HepG2 (cell line): ENCODE results near the gene SIGLEC9. TPM values are rescaled to one million over a fixed set of nuclear protein-coding genes. Genes with fewer than 3 reads are reported as not detected.

Source experiments
- ATAC-seq: fragments of 200-7000 bp; cut with Tn5 transposase; 3 replicates; pipeline ENCODE4 v1.9.1; 2020; ENCODE audit warnings: mild to moderate bottlenecking, moderate library complexity
- BruUV-seq: library from RNA; stranded (reverse); fragments of 400-500 nt; replicated peaks from 2 replicates; lab custom pipeline; 2021; lab: Mats Ljungman, UMichigan
- CTCF ChIA-PET: fragments of 300-600 bp; formaldehyde crosslinking; extraction: SDS; loops from one replicate; lab custom pipeline; 2021; ENCODE audit warnings: low total read pairs, inconsistent platforms, low intra/inter-chr PET ratio; lab: Yijun Ruan, JAX
- POLR2A ChIA-PET: fragments of 350-600 bp; sonication (Branson Sonifier 250); formaldehyde crosslinking; loops from one replicate; lab custom pipeline; 2020; ENCODE audit warnings: antibody characterized with exemption, inconsistent platforms; lab: Yijun Ruan, JAX
- DNase-seq: peaks from one replicate; pipeline ENCODE4 v3.0.0-alpha.2; 2015; ENCODE audit warnings: low spot score
- FAIRE-seq: peaks from 3 replicates; lab custom pipeline; 2011; peaks lifted over from hg19 to GRCh38; lab: Jason Lieb, UNC
- H2AFZ ChIP-seq: one replicate; pipeline ENCODE4 v1.6.1; 2011; ENCODE audit warnings: low read length, inconsistent platforms
- H3K27ac ChIP-seq: fragments of 300-600 bp; 3 replicates; pipeline ENCODE4 v1.8.0; 2011; ENCODE audit warnings: mixed run types, mild to moderate bottlenecking, mixed read lengths, low read length, inconsistent platforms; ENCODE audit not compliant: insufficient read depth; ENCODE audit errors: extremely low read length
- H3K27me3 ChIP-seq, 2 experiments: fragments of 200-600 bp in 1 of 2; 2 replicates in 1 of 2; 3 replicates in 1 of 2; pipeline versions ENCODE4 v1.6.0 to v1.8.0; 2011; ENCODE audit warnings: low read length in 2 of 2, mild to moderate bottlenecking in 2 of 2, moderate library complexity in 2 of 2, inconsistent platforms in 1 of 2; ENCODE audit not compliant: insufficient read depth in 2 of 2, control insufficient read depth in 1 of 2
- H3K36me3 ChIP-seq, 2 experiments: fragments of 200-600 bp in 1 of 2; replicated peaks in 1 of 2; 2 replicates in 1 of 2; 3 replicates in 1 of 2; pipeline versions ENCODE4 v1.5.1 to v1.8.0; 2011; ENCODE audit warnings: low read length in 2 of 2, inconsistent platforms in 1 of 2; ENCODE audit not compliant: insufficient read depth in 2 of 2, control insufficient read depth in 1 of 2
- H3K4me1 ChIP-seq: 2 replicates; pipeline ENCODE4 v1.5.1; 2012; ENCODE audit warnings: low read length, inconsistent platforms; ENCODE audit not compliant: insufficient read depth
- H3K4me2 ChIP-seq: 2 replicates; pipeline ENCODE4 v1.6.0; 2011; ENCODE audit warnings: low read depth, low read length, inconsistent platforms
- H3K4me3 ChIP-seq, 3 experiments: fragments of 200-600 bp in 1 of 3; sonication (generic), shearing (Covaris generic) in 1 of 3; replicated peaks in 1 of 3; 2 replicates each; pipeline ENCODE4 v1.5.1; 2011 to 2016; ENCODE audit warnings: low read length in 3 of 3, inconsistent platforms in 2 of 3, low read depth in 2 of 3, mild to moderate bottlenecking in 2 of 3, control low read depth in 1 of 3, mixed read lengths in 1 of 3; ENCODE audit not compliant: insufficient read depth in 1 of 3
- H3K79me2 ChIP-seq: one replicate; pipeline ENCODE4 v1.6.1; 2011; ENCODE audit warnings: low read length, inconsistent platforms; ENCODE audit not compliant: insufficient read depth
- H3K9ac ChIP-seq: 2 replicates; pipeline ENCODE4 v1.6.0; 2011; ENCODE audit warnings: mild to moderate bottlenecking, low read depth, low read length, inconsistent platforms; ENCODE audit not compliant: insufficient read depth
- H3K9me3 ChIP-seq: 2 replicates; pipeline ENCODE4 v1.5.1; 2012; ENCODE audit warnings: mild to moderate bottlenecking, low read length
- H4K20me1 ChIP-seq: 2 replicates; pipeline ENCODE4 v1.6.0; 2011; ENCODE audit warnings: inconsistent platforms, mild to moderate bottlenecking, low read length, moderate library complexity; ENCODE audit not compliant: insufficient read depth
- EP300 ChIP-seq, 3 experiments: sonication (generic) in 1 of 3; formaldehyde crosslinking in 1 of 3; IDR thresholded peaks; 2 replicates each; pipeline versions ENCODE4 v1.5.1 to v1.6.1; 2011 to 2020; ENCODE audit warnings: low read depth in 2 of 3, low read length in 2 of 3, borderline replicate concordance in 1 of 3, improper control_type of control experiment in 1 of 3, mild to moderate bottlenecking in 1 of 3, missing genetic modification reagents in 1 of 3, moderate library complexity in 1 of 3
- HNRNPH1 ChIP-seq: fragments of 200-400 bp; formaldehyde crosslinking; optimal IDR thresholded peaks from 2 replicates; pipeline ENCODE3; 2017; ENCODE audit warnings: mild to moderate bottlenecking, low read depth, low read length
- POLR2AphosphoS2 ChIP-seq: IDR thresholded peaks from 2 replicates; pipeline ENCODE4 v1.6.1; 2011; ENCODE audit warnings: low read depth, low read length, improper control_type of control experiment
- ZSCAN30 ChIP-seq: sonication (generic); formaldehyde crosslinking; IDR thresholded peaks from 2 replicates; pipeline ENCODE4 v1.5.0; 2020; ENCODE audit warnings: mild to moderate bottlenecking, missing genetic modification reagents
- WGBS: methylation state at CpG from one replicate; pipeline ENCODE4 v1.1.6; 2017; ENCODE audit warnings: low lambda C conversion rate; 5-methylcytosine and 5-hydroxymethylcytosine counted together
- in situ Hi-C: cut with HindIII; loops from 2 replicates; pipeline ENCODE4 v1.10.0; 2017; ENCODE audit warnings: low pct_unique_long_range_greater_than_20kb; ENCODE audit not compliant: extremely low pct_ligation_motif_present
- intact Hi-C: fragments of 100-400 bp; cut with micrococcal nuclease; formaldehyde crosslinking; loops from one replicate; pipeline ENCODE4 v1.10.0; 2022; ENCODE audit not compliant: unreplicated experiment
- polyA plus RNA-seq, 8 experiments: library from polyadenylated mRNA; depleted of rRNA in 3 of 8; stranded (reverse) in 7 of 8; unstranded in 1 of 8; fragments of >200 nt; fragmentation: Illumina TruSeq in 4 of 8; extraction: Trizol in 4 of 8; gene quantifications; 2 replicates each; pipeline versions ENCODE4 v1.2.1 to v1.2.3, GENCODE V29; 2011 to 2016; ENCODE audit warnings: low read depth in 4 of 8, missing spikeins in 1 of 8, mixed read lengths in 1 of 8; ENCODE audit not compliant: insufficient read depth in 1 of 8
- total RNA-seq, 5 experiments: library from RNA; depleted of rRNA; stranded (reverse); fragments of >200 nt; fragmentation: Illumina TruSeq; extraction: Trizol; gene quantifications; 2 replicates each; pipeline ENCODE4 v1.2.3, GENCODE V29; 2016; ENCODE audit warnings: low read depth in 1 of 5
- TF ChIP-seq, protein P1 (sequence below): sonication (generic); formaldehyde crosslinking; IDR thresholded peaks from 2 replicates; pipeline ENCODE4 v1.4.0; 2020; ENCODE audit warnings: missing genetic modification reagents

The SIGLEC9 gene
- total and polyA plus RNA-seq, 2 of the 13 experiments (the other 11 are each of a cell fraction or from before 2014, with no cell fraction given) = not detected

DNA sequence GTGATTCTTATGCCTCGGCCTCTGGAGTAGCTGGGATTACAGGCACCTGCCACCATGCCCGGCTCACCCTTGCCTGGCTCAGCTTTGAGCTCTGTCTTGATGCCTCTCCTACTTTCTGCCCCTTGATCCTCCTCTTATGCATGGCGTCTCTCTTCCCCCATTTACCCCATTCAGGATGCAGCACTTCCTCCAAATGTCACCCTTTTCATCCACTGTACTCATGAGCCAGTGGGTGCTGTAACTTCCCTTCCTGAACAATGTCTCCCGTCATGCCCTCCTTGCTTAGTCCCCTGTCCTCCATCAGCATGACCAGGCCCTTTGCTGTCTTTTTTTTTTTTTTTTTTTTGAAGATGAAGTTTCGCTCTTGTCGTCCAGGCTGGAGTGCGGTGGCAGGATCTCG is 3.4 kb upstream of the SIGLEC9 start:
- FAIRE-seq = no peak
- WGBS = 42% methylated on average over 8 of the region's 8 CpGs

More for the DNA sequence above, 3.4 kb upstream of the SIGLEC9 start:
- ATAC-seq = no peak
- Histone ChIP-seq H3K79me2 (no peaks in the 10 kb centered on the region), H2AFZ (no peak overlapping the region), H3K27me3 (peaks cover 2 to 57% of the 10 kb centered on the region in 2 experiments), H3K27ac (no peak overlapping the region), H3K9ac (no peak overlapping the region), H3K36me3 (no peaks in the 10 kb centered on the region), H4K20me1 (no peaks in the 10 kb centered on the region), H3K4me1 (no peaks in the 10 kb centered on the region), H3K4me3 (no peak overlapping the region), H3K4me2 (no peak overlapping the region), H3K9me3 (no peaks in the 10 kb centered on the region)
- no TSS peak for BruUV-seq
- intact Hi-C loops (no loop called here), in situ Hi-C loops (no loop called here)
- POLR2A ChIA-PET = no interaction called here
- no peak for DNase-seq
- TF ChIP-seq POLR2AphosphoS2 = no peak
- TF ChIP-seq, protein P1, sequence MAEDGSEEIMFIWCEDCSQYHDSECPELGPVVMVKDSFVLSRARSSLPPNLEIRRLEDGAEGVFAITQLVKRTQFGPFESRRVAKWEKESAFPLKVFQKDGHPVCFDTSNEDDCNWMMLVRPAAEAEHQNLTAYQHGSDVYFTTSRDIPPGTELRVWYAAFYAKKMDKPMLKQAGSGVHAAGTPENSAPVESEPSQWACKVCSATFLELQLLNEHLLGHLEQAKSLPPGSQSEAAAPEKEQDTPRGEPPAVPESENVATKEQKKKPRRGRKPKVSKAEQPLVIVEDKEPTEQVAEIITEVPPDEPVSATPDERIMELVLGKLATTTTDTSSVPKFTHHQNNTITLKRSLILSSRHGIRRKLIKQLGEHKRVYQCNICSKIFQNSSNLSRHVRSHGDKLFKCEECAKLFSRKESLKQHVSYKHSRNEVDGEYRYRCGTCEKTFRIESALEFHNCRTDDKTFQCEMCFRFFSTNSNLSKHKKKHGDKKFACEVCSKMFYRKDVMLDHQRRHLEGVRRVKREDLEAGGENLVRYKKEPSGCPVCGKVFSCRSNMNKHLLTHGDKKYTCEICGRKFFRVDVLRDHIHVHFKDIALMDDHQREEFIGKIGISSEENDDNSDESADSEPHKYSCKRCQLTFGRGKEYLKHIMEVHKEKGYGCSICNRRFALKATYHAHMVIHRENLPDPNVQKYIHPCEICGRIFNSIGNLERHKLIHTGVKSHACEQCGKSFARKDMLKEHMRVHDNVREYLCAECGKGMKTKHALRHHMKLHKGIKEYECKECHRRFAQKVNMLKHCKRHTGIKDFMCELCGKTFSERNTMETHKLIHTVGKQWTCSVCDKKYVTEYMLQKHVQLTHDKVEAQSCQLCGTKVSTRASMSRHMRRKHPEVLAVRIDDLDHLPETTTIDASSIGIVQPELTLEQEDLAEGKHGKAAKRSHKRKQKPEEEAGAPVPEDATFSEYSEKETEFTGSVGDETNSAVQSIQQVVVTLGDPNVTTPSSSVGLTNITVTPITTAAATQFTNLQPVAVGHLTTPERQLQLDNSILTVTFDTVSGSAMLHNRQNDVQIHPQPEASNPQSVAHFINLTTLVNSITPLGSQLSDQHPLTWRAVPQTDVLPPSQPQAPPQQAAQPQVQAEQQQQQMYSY (CRISPR knock-in tag) = no peak
- no peak for TF ChIP-seq EP300 (IDR thresholded peaks at IDR 0.05; ENCODE audit: low read depth in 2 of 2, low read length in 2 of 2)
- TF ChIP-seq EP300 (CRISPR knock-in tag; IDR thresholded peaks at IDR 0.05; ENCODE audit: borderline replicate concordance) = no peak
- TF ChIP-seq ZSCAN30 (CRISPR knock-in tag) = no peak
- TF ChIP-seq HNRNPH1 = no peak
- CTCF ChIA-PET = no interaction called here
